ENCODE data around the gene TUBB3.
"Not testable (repeated sequence)": the region's sequence is repeated elsewhere in the genome, so short reads cannot be mapped to it uniquely, and the experiment has no call there.

The TUBB3 gene

DNA sequence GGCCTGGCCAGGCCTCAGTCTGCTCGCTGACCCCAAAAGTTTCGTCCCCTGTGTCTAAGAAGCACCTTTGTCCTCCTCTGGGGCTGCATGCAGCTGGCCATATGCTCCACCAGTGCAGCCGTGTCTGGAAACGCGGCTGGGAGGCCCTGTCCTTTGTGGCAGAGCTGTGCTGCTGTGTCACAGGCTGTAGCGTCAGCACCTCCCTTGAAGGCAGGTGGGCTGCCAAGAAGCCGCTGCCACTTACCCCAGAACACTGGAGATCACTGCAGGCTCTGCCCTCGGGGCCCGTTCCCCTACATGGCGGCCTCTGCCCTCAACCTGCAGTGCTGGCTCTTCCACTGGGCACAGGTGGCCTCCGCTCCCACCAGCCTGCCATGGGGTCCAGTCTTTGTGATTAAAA is 20.2 kb upstream of the TUBB3 start:
- no peak for DNase-seq (ENCODE audit: low spot score)

DNA sequence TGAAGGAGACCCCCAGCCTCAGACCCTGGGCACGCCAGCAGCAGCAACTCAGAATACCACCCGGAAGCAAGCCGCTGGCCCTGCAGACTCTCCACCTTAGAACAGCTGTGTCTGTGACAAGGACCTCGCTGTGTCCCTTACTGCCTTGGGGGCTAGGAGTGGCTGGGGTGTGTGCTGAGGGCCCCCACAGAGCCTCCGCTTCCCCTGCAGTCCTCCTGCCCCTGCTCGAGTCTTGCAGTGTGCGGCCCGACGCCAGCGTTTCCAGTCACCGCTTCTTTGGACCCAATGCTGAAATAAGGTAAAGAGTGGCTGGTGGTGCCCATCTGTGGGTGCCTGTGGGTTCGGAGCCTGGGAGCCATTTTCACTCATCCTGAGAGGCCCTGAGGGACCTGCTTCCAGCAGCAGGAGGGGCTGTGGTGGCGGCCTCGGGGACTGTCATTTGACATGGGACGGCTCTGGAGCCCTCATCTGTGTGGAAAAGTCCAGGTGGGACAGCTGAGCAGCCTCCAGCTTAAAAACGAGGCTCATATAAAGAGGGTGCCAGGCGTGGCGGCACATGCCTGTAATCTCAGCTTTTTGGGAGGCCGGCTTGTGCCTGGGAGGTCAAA is 19.1 kb upstream of the TUBB3 start:
- DNase-seq (ENCODE audit: low spot score): no peak

DNA sequence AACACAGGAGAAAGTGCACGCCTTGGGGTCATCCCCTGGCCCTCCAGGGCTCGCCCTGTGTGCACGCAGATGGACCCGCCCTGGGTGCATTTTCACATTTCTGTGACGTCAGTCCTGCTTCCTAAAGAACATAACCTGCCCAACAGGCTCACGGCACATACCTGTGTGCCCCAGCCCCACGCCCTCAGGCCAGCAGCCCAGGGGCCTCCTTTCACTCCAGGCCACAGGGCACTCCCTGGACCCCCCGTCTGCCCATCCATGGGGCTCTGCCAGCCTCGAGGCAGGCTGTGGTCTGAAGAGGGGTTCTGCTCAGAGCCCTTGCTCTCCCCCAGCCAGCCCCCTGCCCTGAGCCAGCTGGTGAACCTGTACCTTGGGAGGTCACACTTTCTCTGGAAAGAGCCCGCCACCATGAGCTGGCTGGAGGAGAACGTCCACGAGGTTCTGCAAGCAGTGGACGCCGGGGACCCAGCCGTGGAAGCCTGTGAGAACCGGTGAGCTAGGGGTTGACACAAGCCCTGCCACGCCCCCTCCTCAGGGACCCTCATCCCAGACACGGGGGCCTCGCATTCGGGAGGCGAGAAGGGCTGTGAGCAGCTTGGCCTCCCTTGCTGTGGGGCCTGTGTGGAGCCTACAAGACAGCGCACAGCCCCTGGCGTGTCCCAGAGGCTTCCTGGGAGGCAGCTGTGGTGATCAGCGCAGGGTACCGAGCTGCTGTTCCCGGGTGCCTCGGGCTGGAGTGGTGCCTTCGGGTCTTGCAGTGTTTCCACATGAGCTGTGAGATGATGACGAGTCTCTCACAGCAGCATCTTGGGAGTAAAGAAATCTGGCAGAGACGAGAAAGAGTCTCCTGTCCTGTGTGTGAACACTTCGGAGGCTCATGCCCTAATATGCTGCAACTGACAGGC is 18.3 kb upstream of the TUBB3 start:
- DNase-seq (ENCODE audit: low spot score): no peak

DNA sequence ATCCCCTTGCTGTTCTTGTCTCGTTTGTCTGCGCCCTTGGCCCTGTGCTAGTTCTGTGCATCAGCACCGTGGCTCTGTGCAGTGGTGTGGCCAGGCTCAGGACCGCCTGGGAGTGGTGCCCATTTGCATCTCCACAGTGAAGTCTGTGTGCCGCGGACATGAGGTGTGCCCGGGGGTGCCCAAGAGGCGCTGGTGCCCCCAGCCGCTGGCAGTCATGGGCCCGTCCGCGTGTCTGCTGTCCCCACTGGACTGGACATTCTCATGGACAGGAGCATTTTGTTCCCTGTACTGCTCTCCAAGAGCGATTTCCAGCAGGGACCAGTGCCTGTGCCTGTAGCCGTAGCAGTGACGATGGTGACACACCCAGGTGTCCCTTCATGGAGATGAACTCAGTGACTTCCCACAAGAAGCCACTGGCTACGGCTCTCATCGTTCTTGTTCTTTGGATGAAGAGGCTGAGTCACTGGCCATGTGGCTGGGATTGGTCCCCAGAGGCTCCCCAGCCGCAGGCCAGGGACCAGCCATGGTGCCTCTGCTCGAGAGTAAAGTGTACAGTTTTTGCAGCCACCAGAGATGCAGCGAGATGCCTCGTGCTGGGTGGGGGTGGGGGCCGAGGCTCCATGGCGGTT is 17.5 kb upstream of the TUBB3 start:
- DNase-seq (ENCODE audit: low spot score): no peak

DNA sequence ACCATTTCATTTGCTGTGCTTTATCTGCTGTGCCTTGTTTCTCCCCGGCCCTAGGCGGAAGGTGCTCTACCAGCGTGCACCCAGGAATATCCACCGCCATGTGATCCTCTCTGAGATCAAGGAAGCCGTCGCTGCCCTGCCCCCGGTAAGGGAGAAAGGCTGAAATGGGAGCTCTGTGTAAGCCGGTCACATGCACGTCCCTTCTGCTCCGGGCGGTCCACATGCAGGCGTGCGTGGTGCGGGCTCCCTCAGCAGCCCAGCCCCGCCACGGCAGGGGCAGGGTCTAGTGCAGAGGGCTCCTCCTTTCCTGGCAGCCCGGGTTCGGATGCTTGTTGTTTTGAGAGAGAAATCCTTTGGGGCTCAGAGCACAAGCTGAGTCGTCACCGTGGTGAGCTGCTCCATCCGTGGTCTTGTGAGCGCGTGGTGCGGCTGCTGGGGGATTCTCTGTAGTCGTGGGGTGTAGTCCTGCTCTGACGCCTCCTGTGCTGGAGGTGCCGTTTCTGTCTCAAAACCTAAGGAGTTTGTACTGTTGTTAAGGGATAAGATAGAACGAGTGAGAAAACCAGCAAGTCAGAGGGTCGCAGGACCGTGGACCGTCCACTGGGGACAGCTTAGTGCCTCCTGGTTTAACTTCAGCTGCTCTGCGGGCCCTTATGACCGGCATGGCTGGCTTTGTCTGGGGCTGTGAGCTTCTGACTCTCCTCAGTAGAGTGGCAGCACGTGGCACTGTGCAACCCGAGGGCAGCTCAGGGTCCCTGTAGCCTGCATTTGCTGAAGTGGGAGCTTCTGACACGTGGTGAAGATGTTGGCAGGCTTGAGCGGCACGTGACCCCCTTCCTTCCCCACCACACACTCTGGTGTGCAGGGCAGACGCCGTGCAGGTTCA is 16.8 kb upstream of the TUBB3 start:
- DNase-seq (ENCODE audit: low spot score): no peak

DNA sequence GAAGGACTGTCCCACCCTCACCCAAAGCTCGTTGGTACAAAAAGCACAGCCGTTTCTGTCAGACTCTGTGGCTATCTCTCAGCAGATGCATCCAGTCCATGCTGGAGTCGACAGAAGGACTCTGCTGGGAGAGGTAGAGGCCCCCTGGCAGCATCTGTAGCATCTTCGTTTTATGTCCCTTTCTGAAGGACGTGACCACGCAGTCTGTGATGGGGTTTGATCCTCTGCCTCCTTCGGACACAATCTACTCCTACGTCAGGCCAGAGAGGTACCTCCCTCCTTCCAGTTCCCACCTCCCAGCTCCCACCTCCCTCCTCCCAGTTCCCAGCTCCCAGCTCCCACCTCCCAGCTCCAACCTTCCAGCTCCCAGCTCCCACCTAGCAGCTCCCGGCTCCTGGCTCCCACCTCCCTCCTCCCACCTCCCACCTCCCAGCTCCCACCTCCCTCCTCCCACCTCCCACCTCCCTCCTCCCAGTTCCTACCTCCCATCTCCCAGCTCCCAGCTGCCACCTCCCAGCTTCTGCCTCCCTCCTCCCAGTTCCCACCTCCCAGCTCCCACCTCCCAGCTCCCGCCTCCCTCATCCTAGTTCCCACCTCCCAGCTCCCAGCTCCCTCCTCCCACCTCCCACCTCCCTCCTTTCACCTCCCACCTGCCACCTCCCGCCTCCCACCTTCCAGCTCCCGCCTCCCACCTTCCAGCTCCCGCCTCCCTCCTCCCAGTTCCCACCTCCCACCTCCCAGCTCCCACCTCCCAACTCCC is 15.9 kb upstream of the TUBB3 start:
- no peak for DNase-seq (ENCODE audit: low spot score)

DNA sequence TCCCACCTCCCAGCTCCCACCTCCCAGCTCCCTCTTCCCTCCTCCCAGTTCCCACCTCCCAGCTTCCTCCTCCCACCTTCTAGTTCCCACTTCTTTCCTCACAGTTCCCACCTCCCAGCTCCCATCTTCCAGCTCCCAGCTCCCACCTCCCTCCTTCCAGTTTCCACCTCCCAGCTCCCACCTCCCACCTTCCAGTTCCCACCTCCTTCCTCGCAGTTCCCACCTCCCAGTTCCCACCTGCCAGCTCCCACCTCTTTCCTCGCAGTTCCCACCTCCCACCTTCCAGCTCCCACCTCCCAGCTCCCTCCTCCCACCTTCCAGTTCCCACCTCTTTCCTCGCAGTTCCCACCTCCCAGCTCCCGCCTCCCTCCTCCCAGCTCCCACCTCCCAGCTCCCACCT is 14.9 kb upstream of the TUBB3 start:
- no peak for DNase-seq (ENCODE audit: low spot score)

DNA sequence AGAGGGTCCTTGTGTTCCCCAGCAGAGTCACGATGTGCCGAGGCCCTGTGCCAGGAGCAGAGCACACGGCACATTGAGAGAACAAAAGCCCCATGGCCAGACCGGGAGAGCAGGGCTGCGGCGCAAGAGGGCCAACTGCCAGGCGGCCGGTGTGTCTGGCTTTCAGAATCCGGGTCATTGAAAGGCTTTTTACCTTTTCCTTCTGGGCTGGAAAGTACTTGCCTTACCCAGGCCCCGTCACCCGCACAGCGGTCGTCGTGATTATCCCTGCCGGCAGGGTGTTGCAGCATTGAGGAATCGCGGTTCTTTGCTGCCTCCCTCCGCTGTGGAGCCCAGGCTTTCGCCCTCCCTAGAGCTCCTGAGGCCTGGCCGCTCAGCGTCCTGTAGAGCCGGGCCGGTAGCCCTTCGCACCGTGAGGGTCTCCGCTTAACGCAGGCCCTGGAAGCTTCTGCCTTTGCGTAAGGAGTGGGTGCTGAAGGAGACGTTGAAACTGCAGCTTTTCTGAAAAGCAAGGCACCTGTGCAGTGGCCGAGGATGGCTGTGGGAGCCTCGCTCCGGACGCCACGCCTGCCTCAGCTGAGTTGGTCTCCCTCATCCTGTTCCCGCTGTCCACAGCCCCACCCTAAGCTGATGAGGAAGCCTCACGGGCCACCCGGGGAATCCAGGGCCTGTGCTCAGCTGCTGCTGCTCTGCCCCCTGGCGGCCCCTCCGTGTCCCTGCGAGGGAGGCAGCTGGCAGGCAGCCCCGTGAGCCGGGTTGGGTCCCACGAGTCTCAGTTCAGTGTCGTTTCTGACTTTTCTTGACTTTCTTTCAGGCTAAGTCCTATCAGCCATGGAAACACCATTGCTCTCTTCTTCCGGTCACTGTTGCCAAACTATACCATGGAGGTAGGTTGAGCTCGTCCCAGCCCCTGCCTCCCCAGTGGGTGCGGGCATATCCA is 13.1 kb upstream of the TUBB3 start:
- peak; percentile 49 for DNase-seq (ENCODE audit: low spot score)

DNA sequence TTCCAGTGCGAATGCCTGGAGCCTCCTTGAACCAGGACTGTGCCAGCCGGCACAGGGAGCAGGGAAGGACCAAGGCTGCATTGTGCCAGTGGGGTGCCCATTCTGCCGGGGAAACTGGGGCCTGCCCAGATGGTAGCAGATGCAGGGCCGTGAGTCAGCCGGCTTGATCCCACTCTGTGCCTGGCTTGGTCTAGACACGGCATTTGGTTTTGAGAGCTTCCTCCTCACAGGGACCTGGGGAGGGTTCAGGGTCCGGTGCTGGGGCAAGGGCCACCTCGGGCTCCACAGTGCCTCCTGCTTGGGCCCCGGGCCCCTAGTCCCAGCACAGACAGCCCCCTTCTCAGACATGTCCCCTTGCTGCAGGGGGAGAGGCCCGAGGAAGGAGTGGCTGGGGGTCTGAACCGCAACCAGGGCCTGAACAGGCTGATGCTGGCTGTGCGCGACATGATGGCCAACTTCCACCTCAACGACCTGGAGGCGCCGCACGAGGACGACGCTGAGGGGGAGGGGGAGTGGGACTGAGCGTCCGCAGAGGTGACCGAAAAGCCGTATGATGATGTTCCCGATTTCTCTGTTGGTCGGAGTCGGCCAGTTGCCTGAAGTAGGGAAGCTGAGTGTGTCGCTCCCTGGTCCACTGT is 12.3 kb upstream of the TUBB3 start:
- no peak for DNase-seq (ENCODE audit: low spot score)

DNA sequence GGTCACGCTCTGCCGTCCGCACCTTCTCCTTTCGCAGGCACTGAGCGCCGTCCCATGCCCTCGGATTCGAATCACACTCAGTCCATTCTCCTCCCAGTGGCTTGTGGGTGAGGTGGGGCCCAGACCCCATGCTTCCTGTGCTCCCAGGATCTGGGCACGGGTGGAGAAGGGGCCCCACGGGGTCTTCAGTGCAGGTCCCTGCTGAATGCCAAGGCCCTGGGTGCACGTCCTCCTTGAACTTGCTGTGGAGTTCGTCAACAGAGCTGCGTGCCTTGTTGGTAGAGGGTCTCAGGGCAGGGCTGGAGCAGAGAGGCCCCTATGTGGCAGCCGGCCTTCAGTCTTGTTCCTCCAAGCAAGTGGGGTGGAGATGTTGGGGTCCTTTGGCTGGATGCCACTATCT is 11.8 kb upstream of the TUBB3 start:
- no peak for DNase-seq (ENCODE audit: low spot score)

DNA sequence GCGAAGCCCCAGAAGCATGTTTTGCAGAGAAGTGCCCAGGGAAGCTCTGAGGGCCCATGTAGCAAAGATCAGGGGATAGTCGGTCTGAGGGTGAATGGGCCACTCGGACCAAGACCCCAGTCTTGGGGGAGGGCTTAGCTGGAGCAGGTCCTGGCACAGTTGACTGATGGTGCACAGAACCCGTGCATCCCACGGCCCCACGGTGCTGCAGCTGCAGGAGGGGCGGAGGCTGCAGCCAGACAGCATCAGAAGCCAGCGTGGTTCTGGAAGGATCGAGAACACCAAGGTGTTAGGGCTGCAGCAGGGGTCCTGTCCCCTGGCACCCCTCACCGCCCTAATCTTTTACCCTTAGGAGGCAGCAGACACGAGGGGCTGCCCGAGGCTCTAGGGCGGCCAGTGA is 11.0 kb upstream of the TUBB3 start:
- DNase-seq (ENCODE audit: low spot score): no peak

DNA sequence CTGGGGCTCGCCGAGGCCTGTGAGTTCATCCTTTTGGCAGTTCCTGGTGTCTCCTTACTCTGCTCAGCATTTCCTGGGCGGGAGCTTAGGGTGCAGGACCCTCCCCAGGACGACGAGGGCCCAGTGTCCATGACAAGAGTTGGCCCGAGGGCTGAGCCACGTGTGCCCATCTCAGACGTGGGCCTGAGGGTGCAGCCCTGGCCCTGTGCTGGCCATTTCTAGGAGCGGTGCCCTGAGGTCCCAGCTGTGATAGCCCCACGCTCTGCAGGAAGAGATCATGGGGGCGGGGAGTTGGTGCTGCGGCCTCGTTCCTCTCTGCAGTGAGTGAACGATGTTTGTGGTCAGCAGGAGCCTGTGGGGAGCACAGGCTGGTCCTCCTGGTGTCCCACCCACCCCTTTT is 10.5 kb upstream of the TUBB3 start:
- DNase-seq (ENCODE audit: low spot score): no peak

DNA sequence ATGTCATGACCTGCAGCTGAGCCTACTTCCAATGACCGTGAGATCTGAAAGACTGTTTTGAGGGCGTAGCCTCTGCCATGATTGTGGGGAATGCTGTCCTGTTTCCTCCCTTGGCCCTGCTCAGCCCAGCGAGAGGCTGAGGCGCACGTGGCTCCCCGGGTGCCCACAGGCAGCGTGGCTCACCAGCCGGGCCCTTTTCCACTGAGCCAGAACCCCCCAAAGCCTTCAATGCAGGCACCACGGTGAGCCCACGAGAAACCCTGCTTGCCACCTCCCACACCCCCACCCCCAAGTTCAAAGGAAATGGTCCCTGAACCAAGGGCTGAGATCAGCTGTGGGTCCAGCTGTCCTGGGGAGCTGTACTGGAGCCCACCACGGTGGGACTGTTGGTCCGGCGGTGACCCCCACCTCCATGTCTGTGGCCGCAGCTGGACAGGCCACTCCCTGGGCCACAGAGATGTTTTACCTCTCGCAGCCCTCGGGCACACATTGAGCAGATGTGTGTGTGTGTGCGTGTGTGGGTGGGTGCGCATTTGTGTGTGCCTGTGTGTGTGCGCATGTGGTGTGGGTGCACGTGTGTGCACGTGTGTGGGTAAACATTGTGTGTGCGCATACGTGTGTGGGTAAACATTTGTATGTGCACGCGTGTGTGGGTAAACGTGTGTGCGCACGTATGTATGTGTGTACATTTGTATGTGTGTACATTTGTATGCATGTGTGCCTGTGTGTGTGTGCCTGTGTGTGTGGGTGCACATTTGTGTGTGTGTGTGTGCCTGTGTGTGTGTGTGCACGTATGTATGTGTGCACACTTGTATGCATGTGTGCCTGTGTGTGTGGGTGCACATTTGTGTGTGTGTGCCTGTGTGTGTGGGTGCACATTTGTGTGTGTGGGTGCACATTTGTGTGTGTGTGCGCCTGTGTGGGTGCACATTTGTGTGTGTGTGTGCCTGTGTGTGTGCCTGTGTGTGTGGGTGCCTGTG is 9.4 kb upstream of the TUBB3 start:
- no peak for DNase-seq (ENCODE audit: low spot score)

DNA sequence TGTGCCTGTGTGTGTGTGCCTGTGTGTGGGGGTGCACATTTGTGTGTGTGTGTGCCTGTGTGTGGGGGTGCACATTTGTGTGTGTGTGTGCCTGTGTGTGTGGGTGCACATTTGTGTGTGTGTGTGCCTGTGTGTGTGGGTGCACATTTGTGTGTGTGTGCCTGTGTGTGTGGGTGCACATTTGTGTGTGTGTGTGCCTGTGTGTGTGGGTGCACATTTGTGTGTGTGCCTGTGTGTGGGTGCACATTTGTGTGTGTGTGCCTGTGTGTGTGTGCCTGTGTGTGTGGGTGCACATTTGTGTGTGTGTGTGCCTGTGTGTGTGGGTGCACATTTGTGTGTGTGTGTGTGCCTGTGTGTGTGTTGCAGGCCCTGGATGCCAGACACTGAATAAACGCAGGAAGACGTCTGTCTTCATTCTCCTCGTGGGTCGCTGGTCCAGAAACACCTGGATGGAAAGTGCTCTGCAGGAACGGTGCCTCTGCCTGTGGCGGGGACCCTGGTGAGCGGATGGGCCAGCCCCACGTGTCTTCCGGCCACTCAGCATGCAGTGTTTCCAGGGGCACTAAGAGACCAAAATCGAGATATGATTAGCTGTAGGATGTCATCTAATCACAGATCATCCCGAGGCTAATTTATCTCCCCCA is 8.4 kb upstream of the TUBB3 start:
- DNase-seq (ENCODE audit: low spot score): not testable (repeated sequence)

DNA sequence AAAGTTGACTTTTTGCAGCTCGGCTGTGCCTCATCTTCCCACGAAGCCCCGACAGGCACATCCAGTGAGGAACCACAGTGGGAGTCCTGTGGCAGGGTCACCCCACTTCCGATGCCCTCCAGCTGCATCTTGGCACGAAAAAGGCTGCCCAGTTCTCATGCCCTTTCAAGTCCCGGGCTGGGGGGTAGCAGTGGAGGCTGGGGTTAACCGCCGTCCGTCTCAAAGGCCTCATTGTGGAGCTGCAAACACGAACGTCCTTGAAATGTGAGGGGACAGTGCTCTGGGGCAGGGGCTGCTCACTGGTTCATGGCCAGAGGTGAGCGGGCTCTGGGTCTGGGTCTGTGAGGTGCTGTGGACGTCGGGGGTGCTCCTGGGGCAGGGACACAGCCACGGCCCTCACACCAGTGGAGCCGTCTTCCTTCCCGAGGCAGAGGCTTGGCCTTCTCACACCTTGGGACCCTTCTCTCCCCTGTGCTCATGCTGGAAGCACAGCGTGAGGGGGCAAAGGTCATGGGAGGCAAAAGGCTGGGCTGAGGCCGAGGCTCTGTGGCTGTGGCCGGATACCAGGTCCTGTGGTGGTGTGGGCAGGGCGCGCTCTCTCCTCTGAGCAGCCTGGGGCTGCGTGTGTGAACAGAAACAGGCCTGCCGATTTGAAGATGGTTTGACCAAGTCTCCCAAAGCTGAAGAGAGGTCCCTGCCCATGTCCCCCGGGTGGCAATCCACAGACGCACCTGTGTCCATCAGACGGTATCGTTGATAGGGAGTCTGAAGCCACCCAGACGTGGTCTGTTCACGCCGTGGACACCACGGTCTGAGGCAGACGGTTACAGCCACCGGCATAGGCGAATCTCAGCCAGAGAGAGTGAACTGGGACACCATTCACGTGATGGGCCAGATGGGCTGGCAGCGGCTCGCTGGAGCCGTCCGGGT is 7.6 kb upstream of the TUBB3 start:
- no peak for DNase-seq (ENCODE audit: low spot score)

DNA sequence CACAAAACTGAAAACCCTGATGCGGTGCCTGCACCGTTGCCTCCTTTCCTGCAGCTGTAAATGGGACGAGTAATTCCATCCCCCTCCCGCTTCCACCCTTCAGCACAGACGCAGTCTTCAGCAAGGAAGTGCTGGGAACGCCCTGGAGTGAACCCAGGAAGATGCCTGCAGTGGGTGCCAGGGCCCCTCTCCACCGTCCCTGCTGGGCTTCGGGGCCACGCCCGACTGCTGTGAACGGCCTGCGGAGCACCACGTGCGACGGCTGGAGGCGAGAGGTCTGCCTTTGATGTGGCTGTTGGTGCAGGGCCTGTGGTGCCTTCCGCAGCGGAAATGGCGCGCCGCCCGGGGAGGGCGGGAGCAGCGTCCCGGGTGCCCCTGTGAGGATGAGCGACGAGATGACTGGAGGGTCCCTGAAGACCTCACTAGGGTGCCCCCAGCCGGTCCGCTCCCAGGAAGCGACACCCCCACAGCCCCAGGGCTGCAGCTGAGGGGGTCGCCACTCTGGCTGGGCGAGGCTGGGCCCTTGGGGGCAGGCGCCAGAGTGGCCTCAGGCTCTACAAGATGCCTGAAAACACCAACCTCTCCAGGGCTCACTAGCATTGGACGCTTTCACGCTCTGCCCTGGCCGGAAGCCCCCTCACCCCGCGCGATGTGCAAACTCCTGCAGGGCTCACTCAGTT is 5.2 kb upstream of the TUBB3 start:
- peak; percentile 81 for DNase-seq (ENCODE audit: low spot score)

All from LoVo (cell line).